Activated T-cell treated with anti-CD3 and anti-CD28 coated beads for 1 hour (primary cell): ENCODE measurements around the gene TRAPPC14.
"Not testable (repeated sequence)": the region's sequence is repeated elsewhere in the genome, so short reads cannot be mapped to it uniquely, and the experiment has no call there.

Experiments used
- DNase-seq: peaks from one replicate; pipeline ENCODE4 v3.0.0-alpha.2; 2020; ENCODE audit warnings: low read depth

TRAPPC14 gene

DNA sequence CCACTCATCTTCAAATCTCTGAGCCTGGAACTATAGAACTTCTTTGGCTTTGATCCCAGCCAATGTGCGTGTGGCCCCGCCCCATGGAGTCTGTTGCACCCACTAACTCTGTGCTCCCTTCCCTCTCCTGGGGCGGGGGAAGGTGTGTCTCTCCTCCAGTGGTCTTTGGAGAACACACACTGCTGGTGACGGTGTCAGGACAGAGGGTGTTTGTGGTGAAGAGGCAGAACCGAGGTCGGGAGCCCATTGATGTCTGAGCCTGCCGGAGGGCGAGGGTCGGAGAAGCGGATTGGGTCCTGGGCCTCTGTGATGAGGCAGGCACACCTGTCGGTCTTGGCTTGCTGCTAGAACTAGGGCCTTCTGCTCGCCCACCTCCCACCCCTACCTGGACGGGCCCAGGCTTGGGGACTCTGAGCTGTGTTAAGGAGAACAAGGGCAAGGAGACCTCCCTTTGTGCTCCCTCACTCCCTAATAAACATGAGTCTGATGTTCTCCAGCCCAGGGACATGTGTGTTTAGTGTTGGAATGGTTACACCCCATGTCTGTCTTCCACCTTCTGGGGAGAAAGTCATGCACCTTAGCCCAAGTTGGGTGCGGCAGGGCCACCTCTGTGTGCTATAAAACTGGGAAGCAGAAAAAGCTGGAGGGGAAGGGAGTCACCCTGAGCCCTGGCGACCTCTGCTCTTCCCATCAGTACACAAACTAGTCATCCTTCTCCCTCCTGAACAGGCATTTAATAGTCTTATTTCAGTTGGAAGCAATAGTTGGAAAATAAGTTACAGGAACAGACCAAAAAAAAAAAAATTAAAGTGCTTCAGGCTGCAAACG lies 4.6 kb downstream of the TRAPPC14 start:
- DNase-seq: no peak

DNA sequence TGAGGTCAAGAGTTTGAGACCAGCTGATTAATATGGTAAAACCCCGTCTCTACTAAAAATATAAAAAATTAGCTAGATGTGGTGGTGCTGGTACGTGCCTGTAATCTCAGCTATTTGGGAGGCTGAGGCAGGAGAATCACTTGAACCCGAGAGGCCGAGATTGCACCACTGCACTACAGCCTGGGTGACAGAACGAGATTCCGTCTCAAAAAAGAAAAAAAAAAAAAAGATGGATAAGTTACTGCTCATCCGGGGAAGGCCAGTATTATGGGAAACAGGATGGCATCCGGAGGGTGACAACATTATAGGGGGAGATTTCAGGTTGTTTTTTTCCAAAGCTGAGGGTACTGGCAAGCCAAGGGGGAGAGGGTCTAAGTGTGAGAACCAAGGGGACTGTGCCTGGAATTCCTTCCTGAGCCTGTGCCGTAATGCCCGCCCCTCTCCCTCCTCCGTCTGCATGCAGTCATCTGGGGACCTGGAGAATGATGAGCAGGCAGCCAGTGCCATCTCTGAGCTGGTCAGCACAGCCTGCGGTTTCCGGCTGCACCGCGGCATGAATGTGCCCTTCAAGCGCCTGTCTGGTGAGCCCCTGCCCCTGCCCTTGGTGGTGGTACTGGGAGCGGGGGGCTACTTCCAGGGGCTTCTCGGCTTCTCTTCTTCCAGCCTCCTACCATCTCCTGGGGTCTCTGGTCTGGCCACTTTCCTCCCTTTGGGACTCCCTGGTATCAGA lies 5.4 kb downstream of the TRAPPC14 start:
- no peak for DNase-seq

DNA sequence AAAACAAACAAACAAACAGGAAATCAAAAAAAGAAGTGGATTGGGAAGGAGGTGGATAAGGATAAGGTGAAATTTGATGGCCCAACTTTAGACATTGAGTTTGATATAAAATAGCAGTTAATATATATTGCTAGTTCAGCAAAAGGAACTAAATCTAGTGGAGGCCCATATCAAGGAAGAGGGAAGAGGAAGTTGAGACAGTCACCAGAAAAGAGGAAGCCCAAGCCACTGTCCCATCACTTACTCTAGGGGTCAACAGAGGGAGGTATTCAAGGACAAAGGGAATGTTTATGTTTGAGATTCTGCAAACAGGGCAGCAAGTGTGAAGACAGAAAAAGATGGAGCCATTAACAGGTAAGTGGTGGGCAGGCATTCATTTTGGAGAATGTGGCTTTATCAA lies 6.1 kb downstream of the TRAPPC14 start:
- DNase-seq: no peak

DNA sequence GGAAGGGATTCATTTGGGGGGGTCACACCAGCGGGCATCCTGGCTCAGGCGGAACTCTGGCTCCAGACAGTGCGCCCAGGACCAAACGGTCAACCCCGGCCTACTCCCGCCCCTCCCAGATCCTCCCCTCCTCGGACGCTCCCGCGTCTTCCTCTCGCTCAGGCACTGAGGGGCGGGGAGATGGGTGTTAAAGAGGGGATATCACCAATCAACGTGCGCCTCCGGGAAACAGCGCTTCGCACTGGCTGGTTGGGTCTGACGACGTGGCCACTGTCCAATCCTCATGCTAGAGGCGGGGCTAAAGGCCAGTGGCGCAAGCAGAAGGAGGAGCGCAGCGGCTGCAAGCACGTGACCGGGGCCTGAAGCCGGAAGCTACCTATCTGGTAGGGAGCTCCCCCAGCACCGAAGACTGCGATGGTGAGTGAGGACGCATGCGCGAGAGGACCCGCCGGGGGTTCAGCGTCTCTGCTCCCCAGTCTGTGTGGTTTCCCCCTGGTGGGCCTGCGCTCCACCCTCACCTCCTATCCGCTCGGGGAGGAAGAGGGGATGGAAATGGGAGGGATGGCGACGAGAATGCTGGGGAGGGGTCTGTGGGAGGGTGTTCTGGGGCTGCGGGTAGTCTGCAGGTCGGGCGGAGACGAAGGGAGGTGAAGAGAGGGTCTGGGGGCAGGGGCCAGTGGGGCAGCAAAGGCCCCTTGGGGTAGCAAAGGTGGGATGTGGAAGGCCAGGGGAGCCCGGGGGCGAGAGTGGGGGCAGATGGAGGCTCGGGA lies 9.8 kb downstream of the TRAPPC14 start, which contains the start of gene LAMTOR4:
TSS of gene LAMTOR4 (plus strand) at position 360 of the 770 bp plus-strand sequence. CDS start at position 415, 55 bp downstream.
- DNase-seq: peak; percentile 92

DNA sequence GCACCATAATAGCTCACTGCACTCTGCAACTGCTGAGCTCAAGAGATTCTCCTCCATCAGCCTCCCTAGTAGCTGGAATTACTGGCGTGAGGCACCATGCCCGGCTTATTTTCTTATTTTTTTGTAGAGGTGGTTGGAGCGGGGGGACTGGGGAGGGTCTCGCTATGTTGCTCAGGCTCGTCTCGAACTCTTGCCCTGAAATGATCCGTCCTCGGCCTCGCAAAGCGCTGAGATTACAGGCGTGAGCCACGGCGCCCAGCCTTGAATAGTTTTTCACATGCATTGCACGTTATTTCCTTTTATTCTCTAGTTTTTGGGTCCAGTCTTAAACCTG lies 10.3 kb downstream of the TRAPPC14 start:
- DNase-seq: no peak

DNA sequence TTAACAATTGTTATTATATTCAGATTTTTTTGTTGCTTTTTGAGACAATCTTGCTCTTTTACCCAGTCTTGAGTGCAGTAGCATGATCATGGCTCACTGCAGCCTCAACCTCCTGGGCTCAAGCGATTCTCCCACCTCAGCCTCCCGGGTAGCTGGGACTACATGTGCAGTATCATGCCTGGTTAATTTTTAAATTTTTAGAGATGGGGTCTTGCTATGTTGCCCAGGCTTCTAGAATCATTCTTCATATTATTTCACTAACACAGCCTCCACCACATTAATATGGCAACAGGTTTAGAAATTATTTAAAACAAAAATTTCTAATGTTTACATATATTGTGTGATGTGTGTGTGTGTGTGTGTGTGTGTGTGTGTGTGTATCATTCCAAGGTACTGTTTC lies 11.2 kb downstream of the TRAPPC14 start:
- DNase-seq: no peak

DNA sequence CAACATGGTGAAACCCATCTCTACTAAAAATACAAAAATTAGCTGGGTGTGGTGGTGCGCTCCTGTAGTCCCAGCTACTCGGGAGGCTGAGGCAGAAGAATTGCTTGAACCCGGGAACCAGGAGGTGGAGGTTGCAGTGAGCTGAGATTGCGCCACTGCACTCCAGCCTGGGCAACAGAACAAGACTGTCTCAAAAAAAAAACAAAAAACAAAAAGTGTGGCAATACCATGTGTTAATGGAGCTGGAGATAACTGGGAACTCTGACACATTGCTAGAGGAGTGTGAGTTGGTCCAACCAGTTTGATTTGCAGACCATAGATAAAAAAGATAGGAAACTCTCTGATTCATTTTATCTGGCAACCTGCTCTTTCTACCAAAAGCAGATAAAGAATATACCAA lies 12.2 kb downstream of the TRAPPC14 start:
- not testable (repeated sequence) for DNase-seq

DNA sequence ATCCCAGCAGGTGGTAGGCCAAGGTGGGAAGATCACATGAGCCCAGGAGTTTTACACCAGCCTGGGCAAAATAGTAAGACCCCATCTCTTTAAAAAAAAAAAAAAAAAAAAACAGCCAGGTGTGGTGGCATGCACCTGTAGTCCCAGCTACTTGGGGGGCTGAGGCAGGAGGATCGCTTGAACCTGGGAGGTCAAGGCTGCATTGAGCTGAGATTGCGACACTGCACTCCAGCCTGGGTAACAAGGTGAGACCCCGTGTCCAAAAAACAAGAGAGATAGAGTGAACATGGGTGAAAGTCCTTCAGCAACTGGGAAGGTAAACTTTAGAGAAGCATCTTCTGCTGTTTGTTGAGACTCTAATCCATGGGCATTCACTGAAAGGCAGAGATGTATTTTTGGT lies 16.1 kb downstream of the TRAPPC14 start:
- no peak for DNase-seq

DNA sequence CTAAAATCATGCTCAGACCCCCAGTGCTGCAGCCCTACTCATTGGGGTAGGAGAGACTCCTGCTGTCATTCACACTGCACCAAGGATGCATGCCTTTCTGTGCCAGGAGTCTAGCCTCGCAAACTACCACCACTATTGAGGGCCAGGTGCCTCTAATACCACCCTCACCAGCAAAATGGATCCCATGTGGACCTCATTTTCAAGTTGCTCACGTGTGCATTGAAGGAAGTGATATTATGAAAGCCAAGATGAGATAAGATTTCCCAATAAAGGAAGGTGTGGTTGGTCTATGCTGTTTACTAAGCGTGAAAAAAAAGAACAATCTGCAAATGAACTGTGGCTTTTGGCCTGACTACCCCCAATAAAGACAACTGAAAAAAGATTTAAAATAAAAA lies 17.0 kb downstream of the TRAPPC14 start:
- no peak for DNase-seq

DNA sequence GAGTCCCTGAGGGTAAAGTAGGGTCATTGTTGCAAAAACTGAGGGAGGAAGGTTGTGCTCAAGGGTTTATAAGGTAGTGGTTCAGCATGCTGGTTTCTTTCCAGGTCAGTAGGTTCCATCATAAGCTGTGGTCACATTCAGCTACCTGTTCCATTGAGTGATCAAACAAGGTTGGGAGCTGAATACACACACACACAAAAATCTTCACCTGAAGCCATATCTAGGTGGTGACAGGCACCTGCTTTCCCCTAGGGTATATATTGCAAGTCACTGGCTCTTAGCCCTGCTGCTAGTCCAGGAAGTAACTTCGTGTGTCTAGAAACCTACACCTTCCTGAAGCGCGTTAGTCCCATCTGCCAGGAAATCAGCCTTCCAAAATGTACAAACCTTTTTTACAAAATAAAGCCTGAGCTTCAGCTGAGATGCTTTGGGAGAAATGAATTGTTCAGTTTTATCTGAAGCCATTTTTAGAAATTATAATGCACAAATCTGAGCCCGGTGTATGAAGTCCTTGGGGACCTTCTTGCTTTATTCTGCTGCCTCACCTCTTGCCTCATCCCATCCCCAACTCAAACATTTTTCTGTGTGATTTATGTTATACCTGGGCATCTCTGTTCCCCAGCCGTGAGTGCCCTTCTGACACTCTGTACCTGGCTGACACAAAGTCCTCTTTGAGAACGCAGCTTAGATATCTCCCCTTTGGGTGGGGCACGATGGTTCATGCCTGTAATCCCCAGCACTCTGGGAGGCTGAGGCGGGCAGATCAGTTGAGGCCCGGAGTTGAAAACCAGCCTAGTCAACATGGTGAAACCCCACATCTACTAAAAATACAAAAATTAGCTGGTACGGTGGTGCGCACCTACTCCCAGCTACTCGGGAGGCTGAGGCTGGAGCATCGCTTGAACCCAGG lies 20.4 kb downstream of the TRAPPC14 start:
- no peak for DNase-seq

DNA sequence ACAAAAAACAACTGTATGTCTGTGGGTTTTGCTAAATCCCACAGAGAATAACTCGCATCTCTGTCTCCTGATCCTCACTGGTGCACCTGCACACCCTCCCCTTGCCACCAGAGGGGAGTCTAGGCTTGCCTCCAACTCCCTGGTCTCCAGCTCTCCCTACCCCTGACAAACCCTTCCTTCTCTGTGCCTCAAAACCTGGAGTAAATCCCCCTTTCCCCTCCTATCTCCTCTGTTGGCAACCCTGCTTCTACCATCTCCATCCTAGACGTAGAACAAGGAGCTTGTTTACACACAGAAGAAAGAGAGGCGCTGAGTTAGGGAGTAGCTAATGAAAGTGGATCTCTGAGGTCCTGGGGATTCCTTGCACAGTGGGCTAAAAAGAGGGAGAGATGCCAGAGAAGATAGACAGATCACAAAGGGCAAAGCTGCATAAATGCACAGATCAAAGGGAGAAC lies 25.8 kb downstream of the TRAPPC14 start:
- DNase-seq: peak; percentile 52

DNA sequence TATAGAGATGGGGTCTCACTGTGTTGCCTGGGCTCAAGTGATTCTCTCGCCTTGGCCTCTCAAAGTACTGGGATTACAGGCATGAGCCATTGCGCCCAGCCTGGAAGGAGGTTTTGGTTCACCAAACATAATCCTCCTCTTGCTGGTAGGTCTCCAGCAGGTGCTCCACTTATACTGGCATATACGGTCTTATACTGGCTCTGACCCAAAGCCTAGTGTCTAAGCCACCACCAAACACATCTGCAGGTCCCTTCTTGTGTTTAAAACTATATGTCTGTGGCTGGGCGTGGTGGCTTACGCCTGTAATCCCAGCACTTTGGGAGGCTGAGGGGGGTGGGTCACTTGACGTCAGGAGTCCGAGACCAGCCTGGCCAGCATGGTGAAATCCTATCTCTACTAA lies 26.4 kb downstream of the TRAPPC14 start:
- DNase-seq: no peak

DNA sequence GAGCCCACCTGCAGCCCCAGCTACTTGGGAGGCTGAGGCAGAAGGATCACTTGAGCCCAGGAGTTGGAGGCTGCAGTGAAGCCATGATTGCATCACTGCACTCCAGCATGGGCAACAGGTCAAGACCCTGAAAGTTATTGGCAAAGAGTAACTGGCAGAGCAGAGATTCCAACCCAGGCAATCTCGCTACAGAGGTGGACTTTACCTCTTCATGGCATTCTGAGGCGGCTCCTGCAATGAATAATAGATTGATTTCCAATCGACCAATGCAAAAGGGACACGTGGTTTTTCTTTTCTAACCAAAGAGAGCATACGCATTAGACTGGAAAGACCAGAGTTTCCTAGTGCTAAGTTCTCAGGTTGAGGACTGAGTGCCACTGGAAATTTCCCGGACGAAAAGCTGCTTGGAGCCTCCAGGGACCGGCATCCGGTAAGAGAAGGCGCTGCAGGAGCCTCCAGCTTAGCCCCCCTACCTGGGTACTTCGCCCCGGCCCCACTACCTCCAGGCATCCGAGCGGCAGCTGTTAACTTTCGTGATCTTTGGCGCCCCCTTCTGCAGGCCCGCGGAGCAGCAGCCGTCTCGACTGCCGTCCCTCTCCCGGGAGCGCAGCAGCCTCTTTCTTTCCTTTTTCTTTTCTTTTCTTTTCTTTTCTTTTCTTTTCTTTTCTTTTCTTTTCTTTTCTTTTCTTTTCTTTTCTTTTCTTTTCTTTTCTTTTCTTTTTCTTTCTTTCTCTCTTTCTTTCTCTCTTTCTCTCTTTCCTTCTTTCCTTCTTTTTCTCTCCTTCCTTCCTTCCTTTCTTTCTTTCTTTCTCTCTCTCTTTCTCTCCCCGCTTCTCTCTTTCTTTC lies 27.7 kb downstream of the TRAPPC14 start:
- peak; percentile 80 for DNase-seq

DNA sequence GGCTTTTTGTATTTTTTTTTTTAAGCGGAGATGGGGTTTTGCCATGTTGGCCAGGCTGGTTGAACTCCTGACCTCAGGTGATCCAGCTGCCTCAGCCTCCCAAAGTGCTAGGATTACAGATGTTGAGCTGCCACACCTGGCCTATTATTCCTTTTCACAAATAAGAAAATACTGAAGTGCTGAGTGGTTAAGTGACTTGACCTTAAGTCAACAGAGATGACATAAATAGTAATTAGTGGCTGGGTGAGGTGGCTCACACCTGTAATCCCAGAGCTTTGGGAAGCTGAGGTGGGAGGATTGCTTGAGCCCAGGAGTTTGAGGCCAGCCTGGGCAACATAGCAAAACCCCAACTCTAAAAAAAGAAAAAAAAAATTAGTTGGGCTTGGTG lies 28.3 kb downstream of the TRAPPC14 start:
- DNase-seq: not testable (repeated sequence)

DNA sequence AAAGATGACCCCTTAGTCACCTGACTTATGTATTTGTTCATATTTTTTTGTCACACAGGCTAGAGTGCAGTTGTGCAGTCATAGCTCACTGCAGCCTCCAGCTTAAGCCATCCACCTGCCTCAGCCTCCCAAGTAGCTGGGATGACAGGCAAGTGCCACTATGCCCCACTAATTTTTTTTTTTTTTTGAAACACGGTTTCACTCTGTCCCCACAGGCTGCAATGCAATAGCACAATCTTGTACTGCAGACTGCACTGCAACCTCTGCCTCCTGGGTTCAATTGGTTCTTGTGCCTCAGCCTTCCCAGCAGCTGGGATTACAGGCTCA lies 29.9 kb downstream of the TRAPPC14 start:
- no peak for DNase-seq

DNA sequence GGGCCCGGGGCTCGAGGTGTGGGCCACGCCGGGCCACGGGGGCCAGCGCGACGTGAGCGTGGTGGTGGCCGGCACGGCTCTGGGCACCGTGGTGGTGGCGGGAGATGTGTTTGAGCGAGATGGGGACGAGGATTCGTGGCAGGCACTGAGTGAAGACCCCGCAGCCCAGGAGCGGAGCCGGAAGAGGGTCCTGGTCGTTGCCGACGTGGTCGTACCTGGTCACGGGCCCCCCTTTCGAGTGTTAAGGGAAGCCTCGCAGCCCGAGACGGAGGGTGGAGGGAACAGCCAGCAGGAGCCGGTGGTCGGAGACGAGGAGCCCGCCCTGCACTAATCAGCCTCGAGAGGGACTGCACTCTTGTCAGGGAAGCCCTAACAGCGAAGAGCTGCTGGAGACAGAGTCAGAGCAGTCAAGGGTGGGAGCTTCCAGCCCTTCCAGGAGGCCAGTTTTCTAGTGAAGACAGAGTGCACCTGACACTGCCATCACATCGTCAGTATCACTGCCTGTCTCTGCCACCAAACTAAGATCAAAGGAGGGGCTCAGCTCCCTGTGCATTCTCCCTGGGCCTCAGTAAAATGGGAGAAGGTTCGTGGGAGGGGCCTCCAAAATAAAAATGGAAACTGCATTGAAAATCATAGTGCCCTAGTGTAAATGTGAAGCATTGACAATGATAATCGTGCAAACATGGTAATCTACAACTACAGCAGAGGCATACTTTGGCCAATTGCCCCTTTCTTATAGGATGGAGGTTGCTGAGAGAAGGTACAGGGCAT lies 30.5 kb downstream of the TRAPPC14 start:
- DNase-seq: no peak

DNA sequence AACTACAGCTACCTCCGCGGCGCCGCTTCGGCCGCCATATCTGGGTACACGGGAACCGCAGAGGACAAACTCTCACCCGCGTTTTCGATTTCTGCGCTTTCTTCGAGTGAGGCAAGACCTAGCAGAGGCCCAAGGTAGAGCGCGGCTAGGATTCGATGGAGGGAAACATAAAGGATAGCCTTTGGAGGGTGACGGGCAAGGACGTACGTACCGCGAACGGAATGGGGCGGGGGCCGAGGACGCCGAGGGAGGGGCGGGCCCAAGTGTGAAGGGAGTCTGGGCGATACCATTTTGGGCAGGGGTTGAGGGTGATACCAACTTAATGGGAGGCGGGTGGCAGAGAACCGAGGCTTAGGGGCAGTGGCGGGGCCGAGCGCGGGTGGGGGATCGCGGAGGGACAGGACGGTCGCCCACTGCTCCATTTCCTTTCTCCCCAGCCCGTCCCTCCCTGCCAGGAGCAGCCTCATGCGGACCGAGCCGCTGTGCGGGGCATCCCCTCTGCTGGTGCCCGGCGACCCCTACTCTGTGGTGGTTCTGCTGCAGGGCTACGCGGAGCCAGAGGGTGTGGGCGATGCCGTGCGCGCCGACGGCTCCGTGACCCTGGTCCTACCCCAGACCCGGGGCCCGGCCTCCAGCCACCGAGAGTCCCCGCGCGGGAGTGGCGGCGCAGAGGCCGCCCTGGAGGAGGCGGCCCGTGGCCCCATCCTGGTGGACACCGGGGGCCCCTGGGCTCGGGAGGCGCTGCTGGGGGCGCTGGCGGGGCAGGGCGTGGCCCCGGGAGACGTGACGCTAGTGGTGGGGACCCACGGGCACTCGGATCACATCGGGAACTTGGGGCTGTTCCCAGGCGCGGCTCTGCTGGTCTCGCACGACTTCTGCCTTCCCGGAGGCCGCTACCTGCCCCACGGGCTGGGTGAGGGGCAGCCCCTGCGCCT lies 31.3 kb downstream of the TRAPPC14 start, which contains the start of gene MBLAC1:
TSS of gene MBLAC1 (plus strand) at position 37 of the 935 bp plus-strand sequence. CDS start at position 466, 429 bp downstream.
- peak; percentile 90 for DNase-seq

DNA sequence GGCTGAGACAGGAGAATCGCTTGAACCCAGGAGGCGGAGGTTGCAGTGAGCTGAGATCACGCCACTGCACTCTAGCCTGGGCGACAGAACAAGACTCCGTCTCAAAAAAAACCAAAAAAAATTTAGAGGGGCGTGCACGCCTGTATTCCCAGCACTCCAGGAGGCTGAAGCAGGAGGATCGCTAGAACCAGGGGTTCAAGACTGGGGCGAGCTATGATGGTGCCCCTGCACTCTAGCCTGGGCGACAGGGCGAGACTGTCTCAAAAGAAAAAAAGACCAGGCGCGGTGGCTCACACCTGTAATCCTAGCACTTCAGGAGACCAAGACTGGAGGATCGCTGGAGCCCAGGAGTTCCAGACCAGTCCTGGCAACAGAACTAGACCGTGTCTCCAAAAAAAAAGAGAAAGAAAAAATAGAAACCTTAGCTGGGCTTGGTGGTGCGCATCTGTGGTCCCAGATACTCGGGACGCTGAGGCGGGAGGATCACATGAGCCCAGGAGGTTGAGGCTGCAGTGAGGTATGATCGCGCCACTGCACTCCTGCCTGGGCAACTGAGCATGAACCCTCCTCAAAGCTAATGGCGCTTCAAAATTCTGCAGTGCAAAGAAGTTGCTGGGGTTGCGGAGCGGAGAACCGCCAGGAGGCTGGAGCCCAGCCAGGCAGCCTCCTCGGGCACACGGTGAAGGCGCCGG lies 32.1 kb downstream of the TRAPPC14 start:
- no peak for DNase-seq
